Chondrocyte (in vitro differentiated cells): Measurements from ENCODE around the gene C2orf72. TPM values are rescaled to one million over a fixed set of nuclear protein-coding genes. Genes with fewer than 3 reads are reported as not detected.

Experiments used
- DNase-seq: peaks from one replicate; pipeline ENCODE4 v3.0.0; 2021; ENCODE audit warnings: mixed read lengths, low spot score
- H3K27ac Mint-ChIP-seq: one replicate; pipeline ENCODE4 v1.8.0; 2021; ENCODE audit warnings: mild to moderate bottlenecking, moderate library complexity, mixed read lengths; ENCODE audit not compliant: unreplicated experiment
- H3K27me3 Mint-ChIP-seq: 2 replicates; pipeline ENCODE4 v1.8.0; 2021; ENCODE audit warnings: low read depth, mixed read lengths
- H3K36me3 Mint-ChIP-seq: 2 replicates; pipeline ENCODE4 v1.8.0; 2021; ENCODE audit warnings: low read depth, mixed read lengths
- H3K4me1 Mint-ChIP-seq: 2 replicates; pipeline ENCODE4 v1.8.0; 2021; ENCODE audit warnings: low read depth, mild to moderate bottlenecking, mixed read lengths
- H3K4me3 Mint-ChIP-seq: one replicate; pipeline ENCODE4 v1.8.0; 2021; ENCODE audit warnings: mild to moderate bottlenecking, moderate library complexity, mixed read lengths; ENCODE audit not compliant: unreplicated experiment
- H3K9me3 Mint-ChIP-seq: 2 replicates; pipeline ENCODE4 v1.8.0; 2021; ENCODE audit warnings: low read depth, mixed read lengths
- CTCF ChIP-seq: fragments of 200-600 bp; sonication (generic); IDR thresholded peaks from 2 replicates; pipeline ENCODE4 v1.5.0; 2021; ENCODE audit warnings: antibody characterized with exemption, mild to moderate bottlenecking, moderate library complexity
- total RNA-seq: library from RNA; stranded (reverse); gene quantifications from 3 replicates; pipeline ENCODE4 v1.2.1, GENCODE V29; 2021

Gene C2orf72
- total RNA-seq, 1 donor from 2014 or later, result 1.3 TPM

GRCh38 chr2:231084565-231084964 is 47.2 kb downstream of the C2orf72 start:
- peaks cover 41% of the 10 kb centered on the region for H3K36me3 Mint-ChIP-seq
- no peak for DNase-seq
- no peak overlapping the region for H3K4me3 Mint-ChIP-seq
- H3K4me1 Mint-ChIP-seq, result no peaks in the 10 kb centered on the region
- no peaks in the 10 kb centered on the region for H3K27me3 Mint-ChIP-seq
- TF ChIP-seq CTCF, result no peak
- no peak overlapping the region for H3K27ac Mint-ChIP-seq
- H3K9me3 Mint-ChIP-seq, result no peaks in the 10 kb centered on the region

GRCh38 chr2:231088754-231089153 is 51.4 kb downstream of the C2orf72 start:
- Mint-ChIP-seq H3K36me3 (peaks cover 36% of the 10 kb centered on the region), H3K27ac (no peak overlapping the region), H3K4me1 (no peaks in the 10 kb centered on the region), H3K27me3 (no peaks in the 10 kb centered on the region), H3K4me3 (no peak overlapping the region), H3K9me3 (no peaks in the 10 kb centered on the region)
- TF ChIP-seq CTCF, result no peak
- no peak for DNase-seq

GRCh38 chr2:231093933-231094332 is 56.6 kb downstream of the C2orf72 start:
- no peaks in the 10 kb centered on the region for H3K27me3 Mint-ChIP-seq
- H3K36me3 Mint-ChIP-seq, result peaks cover 26% of the 10 kb centered on the region
- DNase-seq, result no peak
- H3K4me1 Mint-ChIP-seq, result no peaks in the 10 kb centered on the region
- TF ChIP-seq CTCF, result no peak
- no peak overlapping the region for H3K27ac Mint-ChIP-seq
- no peaks in the 10 kb centered on the region for H3K9me3 Mint-ChIP-seq
- H3K4me3 Mint-ChIP-seq, result no peak overlapping the region

GRCh38 chr2:231094736-231095346 is 57.5 kb downstream of the C2orf72 start:
- DNase-seq, result no peak
- Mint-ChIP-seq H3K4me1 (no peaks in the 10 kb centered on the region), H3K36me3 (peaks cover 28% of the 10 kb centered on the region), H3K27me3 (no peaks in the 10 kb centered on the region), H3K4me3 (no peak overlapping the region), H3K9me3 (no peaks in the 10 kb centered on the region), H3K27ac (no peak overlapping the region)
- TF ChIP-seq CTCF, result no peak

Other genes starting within 250 kb of the C2orf72 start
- gene ITM2C, start 172.6 kb upstream of the C2orf72 start, total RNA-seq, result 114 to 215 TPM (median 208 TPM) in 3 replicates
- not detected in 3 replicates for gene GPR55, start 112.3 kb upstream of the C2orf72 start, total RNA-seq
- not detected in 3 replicates for gene SPATA3, start 41.4 kb upstream of the C2orf72 start, total RNA-seq
- 105 to 142 TPM (median 108 TPM) in 3 replicates for gene PSMD1, start 19.3 kb downstream of the C2orf72 start, total RNA-seq
- 0.69 to 0.85 TPM in 2 of 3 replicates, not detected in the other for gene HTR2B, start 87.5 kb downstream of the C2orf72 start, total RNA-seq
- 71.6 to 188 TPM (median 187 TPM) in 3 replicates for gene ARMC9, start 161.1 kb downstream of the C2orf72 start, total RNA-seq